SJCRH30 (cell line): ENCODE measurements around the gene MUC3A. TPM values are rescaled to one million over a fixed set of nuclear protein-coding genes. Genes with fewer than 3 reads are reported as not detected.
"Not testable (repeated sequence)": the region's sequence is repeated elsewhere in the genome, so short reads cannot be mapped to it uniquely, and the experiment has no call there.

Experiments used
- DNase-seq, 2 experiments: peaks; one replicate each; pipeline ENCODE4 v3.0.0-alpha.2; 2015 to 2020
- H3K27ac ChIP-seq: fragments of 250-450 bp; sonication (Bioruptor Pico); 2 replicates; pipeline ENCODE4 v1.5.1; 2020; ENCODE audit warnings: mild to moderate bottlenecking, moderate library complexity
- H3K27me3 ChIP-seq: fragments of 250-450 bp; sonication (Bioruptor Pico); 2 replicates; pipeline ENCODE4 v1.5.1; 2020; ENCODE audit warnings: mild to moderate bottlenecking, moderate library complexity
- H3K36me3 ChIP-seq: fragments of 250-450 bp; sonication (Bioruptor Pico); 2 replicates; pipeline ENCODE4 v1.5.1; 2020; ENCODE audit warnings: mild to moderate bottlenecking, moderate library complexity
- H3K4me1 ChIP-seq: fragments of 250-450 bp; sonication (Bioruptor Pico); 2 replicates; pipeline ENCODE4 v1.5.1; 2020; ENCODE audit warnings: mild to moderate bottlenecking, moderate library complexity
- H3K4me3 ChIP-seq: fragments of 250-450 bp; sonication (Bioruptor Pico); 2 replicates; pipeline ENCODE4 v1.5.1; 2020; ENCODE audit warnings: mild to moderate bottlenecking, moderate library complexity
- H3K9me3 ChIP-seq: fragments of 250-450 bp; sonication (Bioruptor Pico); replicated peaks from 2 replicates; pipeline ENCODE4 v1.5.1; 2020; ENCODE audit warnings: mild to moderate bottlenecking, moderate library complexity
- total RNA-seq: library from RNA; depleted of rRNA; stranded (reverse); fragments of >200 nt; shearing (Covaris generic); gene quantifications from 2 replicates; pipeline ENCODE4 v1.2.3, GENCODE V29; 2014

Gene MUC3A
- total RNA-seq, 1 experiment from 2014 or later = 0.02 TPM

- Histone ChIP-seq H3K4me3 (no peak overlapping the region), H3K27ac (no peak overlapping the region), H3K4me1 (no peaks in the 10 kb centered on the region), H3K9me3 (peaks cover 9% of the 10 kb centered on the region), H3K27me3 (no peaks in the 10 kb centered on the region), H3K36me3 (no peaks in the 10 kb centered on the region)
- DNase-seq = no peak
These were observed 29.0 kb downstream of the MUC3A start for GRCh38 chr7:100978300-100978699.

GRCh38 chr7:100983451-100984187 lies 34.3 kb downstream of the MUC3A start:
- Histone ChIP-seq H3K4me1 (no peaks in the 10 kb centered on the region), H3K27ac (no peak overlapping the region), H3K27me3 (0 out of 2 replicates have a peak, but pooled peaks cover 4% of the 10 kb centered on the region), H3K4me3 (no peak overlapping the region), H3K36me3 (no peaks in the 10 kb centered on the region), H3K9me3 (no peaks in the 10 kb centered on the region)
- no peak for DNase-seq

GRCh38 chr7:100984241-100984918 lies 35.0 kb downstream of the MUC3A start:
- DNase-seq, H3K27ac ChIP-seq, H3K4me1 ChIP-seq, H3K27me3 ChIP-seq, H3K9me3 ChIP-seq, H3K4me3 ChIP-seq, H3K36me3 ChIP-seq: not testable (repeated sequence)

GRCh38 chr7:100985033-100985797 lies 35.9 kb downstream of the MUC3A start:
- not testable (repeated sequence) for H3K9me3 ChIP-seq, H3K36me3 ChIP-seq, H3K4me3 ChIP-seq, DNase-seq, H3K4me1 ChIP-seq, H3K27ac ChIP-seq, H3K27me3 ChIP-seq

GRCh38 chr7:100991631-100992030 lies 42.3 kb downstream of the MUC3A start:
- H3K4me3 ChIP-seq = no peak overlapping the region
- H3K27ac ChIP-seq = no peak overlapping the region
- no peaks in the 10 kb centered on the region for H3K36me3 ChIP-seq
- no peaks in the 10 kb centered on the region for H3K4me1 ChIP-seq
- no peaks in the 10 kb centered on the region for H3K27me3 ChIP-seq
- DNase-seq = no peak
- H3K9me3 ChIP-seq = no peaks in the 10 kb centered on the region

- DNase-seq, H3K9me3 ChIP-seq, H3K36me3 ChIP-seq, H3K4me1 ChIP-seq, H3K4me3 ChIP-seq, H3K27ac ChIP-seq, H3K27me3 ChIP-seq: not testable (repeated sequence)
These were observed 42.9 kb downstream of the MUC3A start for GRCh38 chr7:100992280-100992679.

GRCh38 chr7:100994671-100995070 lies 45.3 kb downstream of the MUC3A start:
- DNase-seq, H3K4me3 ChIP-seq, H3K27ac ChIP-seq, H3K36me3 ChIP-seq, H3K4me1 ChIP-seq, H3K9me3 ChIP-seq, H3K27me3 ChIP-seq: not testable (repeated sequence)

- H3K9me3 ChIP-seq, H3K27me3 ChIP-seq, DNase-seq, H3K36me3 ChIP-seq, H3K4me1 ChIP-seq, H3K27ac ChIP-seq, H3K4me3 ChIP-seq: not testable (repeated sequence)
These were observed 49.2 kb downstream of the MUC3A start for GRCh38 chr7:100998530-100998929.

GRCh38 chr7:100999334-100999733 lies 50.0 kb downstream of the MUC3A start:
- not testable (repeated sequence) for H3K9me3 ChIP-seq, H3K4me3 ChIP-seq, H3K27ac ChIP-seq, DNase-seq, H3K27me3 ChIP-seq, H3K36me3 ChIP-seq, H3K4me1 ChIP-seq

- not testable (repeated sequence) for H3K27ac ChIP-seq, H3K36me3 ChIP-seq, H3K27me3 ChIP-seq, H3K4me3 ChIP-seq, H3K9me3 ChIP-seq, DNase-seq, H3K4me1 ChIP-seq
These were observed 50.7 kb downstream of the MUC3A start for GRCh38 chr7:101000025-101000424.

GRCh38 chr7:101002333-101002732 lies 53.0 kb downstream of the MUC3A start:
- not testable (repeated sequence) for H3K4me1 ChIP-seq, H3K27me3 ChIP-seq, H3K36me3 ChIP-seq, H3K9me3 ChIP-seq, DNase-seq, H3K4me3 ChIP-seq, H3K27ac ChIP-seq

GRCh38 chr7:101007361-101007760 lies 58.0 kb downstream of the MUC3A start:
- H3K36me3 ChIP-seq, H3K27me3 ChIP-seq, H3K4me1 ChIP-seq, H3K4me3 ChIP-seq, H3K9me3 ChIP-seq, DNase-seq, H3K27ac ChIP-seq: not testable (repeated sequence)

GRCh38 chr7:101009629-101010028 lies 60.3 kb downstream of the MUC3A start:
- no peaks in the 10 kb centered on the region for H3K36me3 ChIP-seq
- H3K4me1 ChIP-seq = no peaks in the 10 kb centered on the region
- no peak overlapping the region for H3K4me3 ChIP-seq
- no peaks in the 10 kb centered on the region for H3K9me3 ChIP-seq
- peaks cover 6% of the 10 kb centered on the region; the same call in 1 of the 2 replicates for H3K27me3 ChIP-seq
- DNase-seq = no peak
- H3K27ac ChIP-seq = no peak overlapping the region

- Histone ChIP-seq H3K4me3 (no peak overlapping the region), H3K27me3 (no peaks in the 10 kb centered on the region), H3K9me3 (no peaks in the 10 kb centered on the region), H3K36me3 (no peaks in the 10 kb centered on the region), H3K27ac (no peak overlapping the region), H3K4me1 (no peaks in the 10 kb centered on the region)
- no peak for DNase-seq
These were observed 63.6 kb downstream of the MUC3A start for GRCh38 chr7:101012931-101013330.

- no peaks in the 10 kb centered on the region for H3K9me3 ChIP-seq
- no peak overlapping the region for H3K27ac ChIP-seq
- H3K4me1 ChIP-seq = no peaks in the 10 kb centered on the region; the same call in 1 of the 2 replicates
- no peak for DNase-seq
- no peak overlapping the region for H3K4me3 ChIP-seq
- H3K36me3 ChIP-seq = no peaks in the 10 kb centered on the region
- 0 out of 2 replicates have a peak, but pooled peaks cover 7% of the 10 kb centered on the region for H3K27me3 ChIP-seq
These were observed 66.3 kb downstream of the MUC3A start for GRCh38 chr7:101015626-101016025.
